GM12892 (cell line): ENCODE measurements around the gene ZCCHC4.

ENCODE experiments used
- POLR2A ChIP-seq: IDR thresholded peaks from 2 replicates; pipeline ENCODE4 v1.6.1; 2011; ENCODE audit warnings: low read depth, low read length, control low read depth
- POLR2AphosphoS5 ChIP-seq: IDR thresholded peaks from 2 replicates; pipeline ENCODE4 v1.6.1; 2011; ENCODE audit warnings: low read depth, low read length, control low read depth
- TAF1 ChIP-seq: IDR thresholded peaks from 2 replicates; pipeline ENCODE4 v1.6.1; 2011; ENCODE audit warnings: low read depth, mild to moderate bottlenecking, control low read depth, low read length, borderline replicate concordance

DNA sequence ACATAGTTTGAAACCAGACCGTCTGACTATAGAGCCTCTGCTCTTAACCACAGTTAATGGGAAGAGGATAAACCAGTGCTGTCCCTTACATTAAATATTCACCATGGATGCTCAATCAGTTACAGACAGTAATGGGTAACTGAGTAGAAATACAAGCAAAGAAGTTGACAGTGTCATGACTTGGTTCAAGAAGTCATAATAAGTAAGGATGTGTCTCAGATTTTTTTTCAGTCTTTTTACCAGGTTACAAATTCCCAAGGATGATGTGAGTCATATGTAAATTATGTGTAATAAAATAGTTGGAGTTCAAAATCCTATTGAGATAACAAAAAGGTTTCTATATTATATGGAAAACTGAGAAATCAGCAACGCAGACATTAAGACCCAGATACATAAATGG is 31.1 kb downstream of the ZCCHC4 start:
- TF ChIP-seq POLR2AphosphoS5 (no peak), POLR2A (no peak), TAF1 (no peak)
